Measurements from ENCODE around the gene HSP90AB1.

Gene HSP90AB1

GRCh38 chr6:44292661-44293365 lies 45.9 kb downstream of the HSP90AB1 start:
- DNase-seq: no peak

GRCh38 chr6:44294832-44295791 lies 48.2 kb downstream of the HSP90AB1 start:
- no peak for DNase-seq

- DNase-seq: peak in 1 of 2 donors; percentile 29
Observed at GRCh38 chr6:44297063-44298038, 50.5 kb downstream of the HSP90AB1 start.

GRCh38 chr6:44298055-44298803 lies 51.3 kb downstream of the HSP90AB1 start:
- DNase-seq: no peak

GRCh38 chr6:44298864-44299263 lies 52.0 kb downstream of the HSP90AB1 start:
- no peak for DNase-seq

GRCh38 chr6:44300292-44300823 lies 53.5 kb downstream of the HSP90AB1 start:
- DNase-seq: no peak

DNA sequence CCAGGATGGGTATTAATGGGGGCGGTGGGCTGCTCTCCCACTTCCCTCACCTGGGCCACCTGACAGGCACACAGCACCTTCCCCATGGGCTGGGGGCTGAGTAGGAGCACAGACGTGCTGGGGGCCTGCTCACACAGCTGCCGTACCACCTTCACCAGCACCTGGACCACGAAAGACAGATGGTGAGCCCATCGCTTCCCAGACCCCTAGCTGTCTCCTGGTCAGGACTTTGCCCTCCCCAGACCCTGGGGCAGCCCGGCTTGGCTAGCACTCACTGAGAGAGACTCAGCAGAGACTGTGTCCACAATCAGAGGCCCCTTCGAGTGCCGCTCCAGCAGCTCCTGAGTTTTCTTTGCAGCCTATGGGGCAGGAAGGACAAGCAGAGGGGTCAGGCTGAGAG lies 54.2 kb downstream of the HSP90AB1 start:
- no peak for DNase-seq

DNA sequence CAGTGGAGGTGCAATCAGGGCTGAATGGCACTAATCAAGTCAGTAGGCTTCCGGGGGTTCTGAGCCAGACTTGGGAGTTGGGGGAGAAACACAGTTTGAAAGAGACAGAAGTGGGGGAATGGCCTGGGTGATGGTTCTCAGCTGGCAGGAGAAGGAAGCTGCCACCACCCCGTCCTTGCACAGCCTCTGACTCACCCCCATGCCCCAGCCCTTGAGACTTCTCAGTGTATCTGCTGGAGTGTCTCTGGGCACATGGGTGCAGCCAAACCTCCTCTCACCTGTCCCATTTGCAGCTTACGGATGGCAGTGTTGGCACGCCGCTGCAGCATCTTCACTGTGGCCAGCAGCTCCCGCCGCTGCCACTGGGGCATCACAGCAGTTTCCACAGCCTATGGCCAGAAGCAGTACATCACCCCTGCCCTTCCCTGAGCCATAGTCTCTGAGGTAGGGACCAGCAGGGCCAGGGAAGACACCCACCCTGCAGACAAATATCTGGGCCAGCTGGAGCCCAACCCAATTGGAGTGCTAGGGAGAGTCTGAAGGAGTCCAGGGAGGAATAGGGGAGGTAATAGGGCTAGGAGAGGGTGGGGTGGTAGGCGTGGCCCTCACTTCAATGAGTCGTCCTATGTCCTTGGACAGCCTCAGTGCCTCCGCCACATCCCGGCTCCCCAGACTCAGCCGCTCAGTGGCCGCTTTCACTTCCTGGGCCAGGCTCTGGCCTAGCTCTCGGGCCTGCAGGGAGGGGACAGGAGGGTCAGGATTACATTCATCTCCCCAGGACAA lies 55.1 kb downstream of the HSP90AB1 start:
- no peak for DNase-seq

DNA sequence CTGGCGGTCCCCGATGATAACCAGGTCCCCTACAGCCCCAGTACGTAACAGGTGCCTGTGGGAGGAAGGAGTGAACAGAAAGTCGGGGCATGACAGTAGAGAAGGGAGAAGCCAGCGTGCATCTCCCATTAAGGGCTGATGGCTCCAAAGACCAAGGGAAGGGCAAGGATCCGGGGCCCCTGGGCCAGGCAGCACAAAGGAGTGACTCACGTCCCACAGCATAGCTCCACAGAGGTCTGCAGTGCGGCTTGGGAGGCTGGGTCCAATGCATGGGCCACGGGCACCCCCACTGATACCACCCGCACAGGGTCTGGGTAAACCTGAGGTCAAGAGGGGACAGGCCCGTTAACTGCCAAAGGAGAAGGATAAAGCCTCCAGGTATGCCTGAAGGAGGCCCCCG lies 56.0 kb downstream of the HSP90AB1 start:
- no peak for DNase-seq

Data from CD4-positive, alpha-beta T cell treated with Interleukin-4 for 1 hour (primary cell).